GM21717 (cell line): ENCODE measurements around the gene TMEM144.
"Not testable (repeated sequence)": the region's sequence is repeated elsewhere in the genome, so short reads cannot be mapped to it uniquely, and the experiment has no call there.

ENCODE experiments used
- ATAC-seq: cut with Tn5 transposase; IDR thresholded peaks from one replicate; pipeline ENCODE4 v1.9.1; 2021; ENCODE audit warnings: mild to moderate bottlenecking, moderate library complexity; ENCODE audit not compliant: unreplicated experiment

The TMEM144 gene

GRCh38 chr4:158190718-158191117 is 19.6 kb upstream of the TMEM144 start:
- no peak for ATAC-seq

- no peak for ATAC-seq
Measured at GRCh38 chr4:158192439-158193158, 17.7 kb upstream of the TMEM144 start.

DNA sequence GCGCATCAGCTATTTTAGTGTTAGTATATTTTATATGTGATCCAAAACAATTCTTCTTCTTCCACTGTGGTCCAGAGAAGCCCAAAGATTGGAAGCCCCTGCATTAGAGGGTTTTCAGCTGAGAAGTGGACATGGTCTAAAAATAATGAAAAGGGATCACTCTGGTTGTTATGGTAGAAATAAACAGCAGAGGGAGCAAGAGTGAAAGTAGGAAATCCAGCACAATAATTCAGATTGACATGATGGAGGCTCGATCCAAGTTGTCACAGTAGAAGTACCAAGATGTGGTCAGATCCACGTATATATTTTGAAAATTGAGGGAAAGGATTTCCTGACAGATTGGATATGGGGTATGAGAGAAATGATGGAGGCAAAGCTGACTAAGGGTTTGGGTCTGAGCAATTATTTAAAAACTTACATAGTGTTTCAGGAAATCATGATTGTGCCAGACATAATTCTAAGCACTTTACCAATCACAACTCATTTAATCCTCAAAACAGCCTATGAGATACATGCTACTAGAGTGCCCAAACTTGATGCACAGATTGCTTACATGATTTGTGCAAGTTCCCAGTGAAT is 17.0 kb upstream of the TMEM144 start:
- no peak for ATAC-seq

GRCh38 chr4:158195297-158195696 is 15.0 kb upstream of the TMEM144 start:
- no peak for ATAC-seq

GRCh38 chr4:158197194-158197776 is 13.0 kb upstream of the TMEM144 start:
- ATAC-seq, result no peak

DNA sequence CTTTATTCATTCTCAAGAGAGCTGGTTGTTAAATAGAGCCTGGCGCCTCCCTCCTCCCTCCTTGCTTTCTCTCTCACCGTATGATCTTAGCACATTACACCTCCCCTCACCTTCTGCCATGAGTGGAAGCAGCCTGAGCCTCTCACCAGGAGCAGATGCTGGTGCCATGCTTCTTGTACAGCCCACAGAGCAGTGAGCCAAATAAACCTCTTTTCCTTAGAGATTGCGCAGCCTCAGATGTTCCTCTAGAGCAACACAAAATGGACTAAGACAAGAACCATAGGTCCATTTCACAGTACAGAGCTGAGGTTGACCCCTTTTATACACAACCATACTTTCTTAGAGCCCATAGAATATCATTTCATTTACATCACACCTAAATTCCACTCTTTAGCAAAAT is 10.1 kb upstream of the TMEM144 start:
- no peak for ATAC-seq

DNA sequence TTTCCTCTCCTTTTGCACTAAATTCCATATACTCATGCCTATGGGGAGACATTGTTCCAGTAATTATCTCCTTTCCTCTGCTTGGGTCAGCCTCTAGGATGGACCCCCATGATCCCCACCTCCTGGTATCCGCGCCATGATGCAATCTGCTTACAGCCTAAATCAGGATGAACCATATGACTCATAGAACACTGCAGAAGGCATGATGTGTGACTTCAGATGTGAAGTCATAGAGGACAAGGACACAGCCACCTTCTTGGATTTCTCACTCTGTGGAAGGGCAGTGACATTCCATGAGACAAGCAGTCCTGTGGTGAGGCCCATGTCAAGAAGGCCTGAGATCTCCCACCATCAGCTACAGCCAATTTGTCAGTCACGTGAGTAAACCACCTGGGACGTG is 9.0 kb upstream of the TMEM144 start:
- no peak for ATAC-seq

GRCh38 chr4:158201876-158202275 is 8.4 kb upstream of the TMEM144 start:
- ATAC-seq, result no peak

GRCh38 chr4:158202481-158202880 is 7.8 kb upstream of the TMEM144 start:
- ATAC-seq, result no peak

DNA sequence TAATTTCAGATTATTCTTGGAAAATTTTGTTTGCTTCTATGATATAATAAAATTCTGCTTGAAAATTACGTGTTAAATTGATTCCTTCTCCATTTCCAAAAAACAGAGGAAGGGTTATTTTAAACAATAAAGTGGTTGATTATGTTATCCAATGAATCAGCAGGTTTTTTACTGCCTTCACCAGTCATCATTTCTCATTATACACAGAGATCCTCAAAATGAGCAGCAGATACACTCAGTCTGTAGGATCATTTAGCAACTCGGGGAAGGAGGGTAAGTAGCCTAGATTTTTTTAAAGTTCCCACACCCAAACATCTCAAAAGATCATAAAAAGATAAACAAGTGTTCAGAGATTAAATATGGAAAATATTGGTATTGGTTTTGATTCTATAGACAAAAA is 6.8 kb upstream of the TMEM144 start:
- ATAC-seq, result no peak

DNA sequence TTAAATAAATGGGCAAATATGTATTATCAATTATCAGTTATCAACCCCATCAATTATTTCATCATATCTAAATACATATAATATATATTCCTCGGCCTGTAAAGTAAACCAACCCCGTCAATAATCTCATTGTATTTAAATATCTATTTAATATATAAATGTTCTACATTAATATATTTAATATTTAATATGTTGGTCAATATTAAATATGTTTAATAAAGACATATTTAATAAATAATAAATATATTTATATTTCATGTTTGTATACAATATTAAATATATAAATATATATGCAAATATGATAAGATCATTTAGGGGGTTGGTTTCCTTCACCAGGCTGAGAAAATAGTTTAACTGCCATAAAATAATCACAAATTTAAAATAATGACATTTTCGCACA is 6.4 kb upstream of the TMEM144 start:
- ATAC-seq, result no peak

GRCh38 chr4:158208963-158209640 is 1.2 kb upstream of the TMEM144 start:
- ATAC-seq, result peak; percentile 57

GRCh38 chr4:158211222-158211621 is 936 bp downstream of the TMEM144 start:
- ATAC-seq, result no peak

GRCh38 chr4:158213466-158213865 is 3.2 kb downstream of the TMEM144 start:
- no peak for ATAC-seq

- ATAC-seq, result no peak
Measured at GRCh38 chr4:158214856-158215255, 4.6 kb downstream of the TMEM144 start.

DNA sequence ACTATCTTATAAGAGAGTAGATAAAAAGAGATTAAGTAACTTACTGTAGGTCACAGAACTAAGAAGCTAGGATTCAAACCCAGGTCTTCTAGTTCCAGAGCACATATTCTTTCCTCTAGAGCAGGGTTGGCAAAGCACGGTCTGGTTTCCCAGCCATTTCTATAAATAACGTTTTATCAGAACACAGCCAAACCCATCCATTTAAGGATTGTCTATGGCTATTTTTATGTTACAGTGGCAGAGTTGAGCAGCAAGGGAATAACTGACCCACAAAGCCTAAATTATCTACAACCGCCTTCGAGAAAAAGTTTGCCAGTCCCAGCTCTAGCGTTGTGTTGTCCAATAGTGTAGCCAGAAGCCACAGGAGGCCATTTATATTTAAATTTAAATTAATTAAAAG is 7.5 kb downstream of the TMEM144 start:
- no peak for ATAC-seq

DNA sequence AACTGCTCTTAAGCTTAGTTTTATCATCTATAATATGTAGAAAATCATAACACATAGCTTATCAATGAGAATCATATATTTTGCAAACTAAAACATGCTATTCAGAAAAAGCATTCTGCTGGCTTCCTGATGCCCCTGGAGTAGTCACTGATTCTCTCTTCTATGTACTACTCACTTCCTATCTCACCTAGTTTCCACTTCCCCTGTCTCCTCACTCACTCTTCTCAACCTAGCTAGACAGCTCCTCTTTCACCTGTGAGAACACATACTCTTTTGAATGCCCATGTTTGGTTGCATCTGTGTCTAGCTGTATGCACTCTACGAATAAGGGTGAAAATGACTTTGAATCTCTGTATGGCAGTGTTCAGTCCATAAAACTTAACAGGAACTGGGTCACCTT is 9.3 kb downstream of the TMEM144 start:
- ATAC-seq, result no peak

DNA sequence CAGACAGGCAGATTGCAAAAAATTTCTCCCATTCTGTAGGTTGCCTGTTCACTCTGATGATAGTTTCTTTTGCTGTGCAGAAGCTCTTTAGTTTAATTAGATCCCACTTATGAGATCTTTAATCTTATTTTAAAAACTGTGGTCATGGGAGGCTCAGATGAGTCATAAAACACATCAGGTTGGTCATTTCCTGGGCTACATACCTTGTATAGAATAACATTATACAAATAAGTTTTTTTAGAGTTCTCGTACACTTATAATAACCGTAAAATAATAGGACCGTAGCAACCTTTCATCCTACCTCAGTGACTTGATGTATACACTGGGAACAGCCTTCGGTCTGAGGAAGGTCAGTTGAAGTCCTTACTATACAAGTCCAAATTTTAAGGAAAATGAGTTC is 14.0 kb downstream of the TMEM144 start:
- ATAC-seq, result not testable (repeated sequence)

DNA sequence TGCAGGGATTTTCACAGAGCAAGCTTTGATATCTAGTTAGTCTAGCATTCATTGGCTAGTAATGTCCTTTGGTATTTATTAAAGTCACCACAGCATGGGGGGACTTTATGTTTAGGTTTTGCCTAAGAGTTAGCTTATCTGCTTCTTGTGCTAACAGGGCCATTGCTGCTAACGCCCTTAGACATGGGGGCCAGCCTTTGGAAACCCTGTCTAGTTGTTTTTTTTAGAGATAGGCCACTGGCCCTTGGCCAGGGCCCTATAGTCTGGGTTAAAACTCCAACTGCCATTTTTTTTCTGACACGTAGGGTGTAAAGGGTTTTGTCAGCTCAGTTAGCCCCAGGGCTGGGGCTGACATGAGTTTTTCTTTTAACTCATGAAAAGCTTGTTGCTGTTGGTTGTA is 14.7 kb downstream of the TMEM144 start:
- not testable (repeated sequence) for ATAC-seq

- not testable (repeated sequence) for ATAC-seq
Measured at GRCh38 chr4:158227880-158228279, 17.6 kb downstream of the TMEM144 start.

DNA sequence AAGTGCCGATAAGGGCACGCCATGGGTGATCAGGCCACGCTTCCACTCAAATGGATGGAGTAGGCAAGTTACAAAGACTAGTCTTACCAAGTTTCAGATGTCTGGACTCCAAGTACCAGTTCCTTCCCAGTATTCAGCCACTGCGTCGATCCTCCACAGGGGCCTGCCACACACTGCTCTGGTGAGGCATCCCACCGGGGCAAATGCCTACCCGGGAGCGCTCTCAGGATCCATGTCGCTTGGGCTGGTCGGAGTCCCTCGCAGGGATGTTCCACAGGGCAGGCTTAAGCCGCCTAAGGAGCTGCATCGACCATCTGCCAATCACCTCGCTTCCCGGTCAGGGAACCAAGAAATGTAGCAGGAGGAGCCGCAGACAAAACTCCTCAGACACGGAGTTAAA is 18.1 kb downstream of the TMEM144 start:
- ATAC-seq, result not testable (repeated sequence)

DNA sequence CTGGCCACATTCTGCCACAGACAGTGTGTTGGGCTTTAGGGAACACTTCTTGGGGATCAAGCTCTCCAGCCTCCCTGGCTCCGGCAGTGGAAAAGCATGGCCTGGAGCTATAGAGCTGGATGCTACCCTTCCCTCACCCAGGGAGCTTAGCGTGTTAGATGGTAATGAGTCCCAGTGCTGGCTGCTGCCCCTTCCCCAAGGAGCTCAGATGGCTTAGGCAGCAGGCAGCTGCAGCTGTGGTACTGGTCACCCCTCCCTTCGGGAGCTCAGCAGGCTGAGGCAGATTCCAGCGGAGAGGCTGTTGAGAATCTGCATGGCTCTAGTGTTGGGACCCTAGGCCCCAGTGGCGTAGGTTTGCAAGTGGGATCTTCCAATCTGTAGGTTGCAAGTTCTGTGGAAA is 19.5 kb downstream of the TMEM144 start:
- ATAC-seq, result no peak
